Activated CD4-positive, alpha-beta T cell treated with anti-CD3 and anti-CD28 coated beads, Interleukin-2, amount 50 U/mL, for 16 hours (primary cell): ENCODE results near the gene SPTB.

Source experiments
- DNase-seq: peaks from one replicate; pipeline ENCODE4 v3.0.0-alpha.2; 2020

Gene SPTB

GRCh38 chr14:64848239-64848638 is 31.5 kb downstream of the SPTB start:
- no peak for DNase-seq

DNA sequence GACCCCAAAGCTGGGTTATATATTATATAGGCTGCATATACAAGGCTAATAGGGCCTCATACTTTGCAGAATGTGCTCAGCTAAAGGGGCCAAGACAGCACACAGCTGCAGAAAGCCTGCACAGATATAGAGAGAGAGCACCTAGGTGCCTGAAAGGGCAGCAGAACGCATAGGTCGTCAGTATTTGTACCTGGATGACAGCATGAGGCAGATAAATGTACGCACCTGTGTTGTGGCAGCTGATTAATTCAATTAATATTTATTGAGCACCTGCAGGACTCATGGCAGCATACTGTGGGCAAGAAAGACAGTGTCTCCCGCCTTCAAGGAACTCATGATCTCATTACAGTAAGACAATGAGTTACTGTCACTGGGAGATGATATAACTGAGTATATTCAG is 33.4 kb downstream of the SPTB start:
- DNase-seq, result no peak

- DNase-seq, result no peak
Measured at GRCh38 chr14:64845878-64846277, 33.8 kb downstream of the SPTB start.

- DNase-seq, result no peak
Measured at GRCh38 chr14:64844969-64845536, 34.7 kb downstream of the SPTB start.

DNA sequence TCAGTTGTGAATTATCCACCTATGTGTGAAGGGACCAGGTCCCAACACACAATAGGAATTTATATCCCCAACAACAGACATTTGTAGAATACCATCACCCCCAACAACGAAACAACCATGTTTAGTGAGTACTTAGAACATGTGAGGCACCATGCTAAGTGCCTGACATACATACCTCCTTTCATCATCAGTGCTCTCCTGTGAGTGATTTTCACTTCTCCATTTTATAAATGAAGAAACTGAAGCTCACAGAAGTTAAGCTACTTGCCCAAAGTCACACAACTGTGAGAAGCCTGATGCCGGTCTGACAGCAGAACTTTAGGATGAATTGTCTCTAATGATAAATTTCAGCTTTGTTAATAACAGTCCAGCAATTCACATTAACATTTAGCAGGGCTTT is 35.4 kb downstream of the SPTB start:
- no peak for DNase-seq

GRCh38 chr14:64843548-64843947 is 36.2 kb downstream of the SPTB start:
- no peak for DNase-seq

- no peak for DNase-seq
Measured at GRCh38 chr14:64841772-64842750, 37.6 kb downstream of the SPTB start.

DNA sequence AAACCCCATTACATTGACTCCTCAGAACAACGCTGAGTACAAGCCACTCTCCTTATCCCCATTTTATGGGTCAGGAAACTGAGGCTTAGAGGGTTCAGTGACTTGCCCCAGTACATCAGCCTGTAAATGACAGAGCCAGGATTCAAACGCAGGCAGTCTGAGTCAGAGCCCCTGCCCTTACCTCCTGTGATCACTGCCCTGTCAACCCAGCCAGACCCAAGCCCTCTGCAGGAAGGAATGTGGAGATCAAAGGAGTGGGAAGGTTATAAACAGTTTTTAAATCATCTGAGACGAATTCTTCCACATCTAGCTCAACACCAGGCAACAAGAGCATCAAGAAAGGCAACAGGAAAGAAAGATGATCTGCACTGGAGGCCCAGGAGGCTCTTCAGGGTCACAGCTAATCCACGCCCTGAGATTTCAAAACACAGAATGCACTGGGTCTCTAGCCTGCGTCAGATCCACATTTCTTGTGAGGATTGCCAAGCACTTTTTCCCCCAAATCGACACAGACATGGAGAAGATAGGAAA is 38.5 kb downstream of the SPTB start:
- no peak for DNase-seq

DNA sequence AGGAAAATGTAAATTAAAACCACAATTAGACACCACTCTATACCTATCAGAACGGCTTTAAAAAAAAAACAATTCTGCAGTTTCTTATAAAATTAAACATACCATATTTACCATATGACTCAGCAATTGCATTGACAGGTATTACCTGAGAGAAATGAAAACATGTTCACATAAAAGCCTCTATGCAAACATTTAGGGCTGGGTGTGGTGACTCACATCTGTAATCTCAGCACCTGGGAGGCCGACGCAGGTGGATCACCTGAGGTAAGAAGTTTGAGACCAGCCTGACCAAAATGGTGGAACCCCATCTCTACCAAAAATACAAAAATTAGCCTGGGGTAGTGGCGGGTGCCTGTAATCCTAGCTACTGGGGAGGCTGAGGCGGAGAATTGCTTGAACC is 41.1 kb downstream of the SPTB start:
- no peak for DNase-seq

- no peak for DNase-seq
Measured at GRCh38 chr14:64835431-64835830, 44.3 kb downstream of the SPTB start.

- no peak for DNase-seq
Measured at GRCh38 chr14:64834965-64835364, 44.7 kb downstream of the SPTB start.

DNA sequence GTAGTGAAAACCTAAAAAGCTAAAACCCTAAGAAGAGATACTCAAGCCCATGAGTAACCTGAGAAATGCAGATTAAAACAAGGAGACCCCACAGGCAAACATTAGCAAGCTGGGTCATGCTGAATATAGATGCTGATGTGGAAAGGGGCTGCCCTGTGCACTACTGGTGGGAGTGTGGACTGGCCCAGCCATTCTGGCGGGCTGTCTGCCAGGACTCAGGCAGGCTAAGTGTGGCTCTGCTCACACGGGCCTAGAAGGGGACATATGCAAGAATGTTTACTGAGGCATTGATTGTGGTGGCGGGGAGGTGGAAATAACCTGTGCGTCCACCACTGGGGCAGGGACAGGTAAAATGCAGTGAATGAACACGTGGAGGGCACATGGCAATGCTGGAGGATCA is 48.3 kb downstream of the SPTB start:
- DNase-seq, result no peak

DNA sequence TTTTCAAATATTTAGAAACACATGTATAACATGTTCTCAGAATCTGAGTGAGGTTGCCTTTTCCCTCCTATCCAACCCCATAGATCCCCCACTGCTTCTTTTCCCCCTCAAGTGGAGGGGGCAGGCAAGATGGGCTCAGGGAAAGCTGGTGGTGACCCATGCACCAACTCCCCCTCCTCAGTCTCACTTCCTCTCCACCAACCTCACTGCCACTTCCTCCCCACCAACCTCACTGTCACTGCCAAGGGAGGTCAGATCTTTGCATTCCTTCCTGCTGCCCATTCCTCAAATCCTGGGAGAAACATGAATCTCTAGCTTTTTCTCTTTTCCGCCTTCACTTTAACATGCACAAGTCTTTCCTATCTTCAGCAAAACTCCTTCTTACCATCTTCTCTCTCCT is 48.7 kb downstream of the SPTB start:
- no peak for DNase-seq

DNA sequence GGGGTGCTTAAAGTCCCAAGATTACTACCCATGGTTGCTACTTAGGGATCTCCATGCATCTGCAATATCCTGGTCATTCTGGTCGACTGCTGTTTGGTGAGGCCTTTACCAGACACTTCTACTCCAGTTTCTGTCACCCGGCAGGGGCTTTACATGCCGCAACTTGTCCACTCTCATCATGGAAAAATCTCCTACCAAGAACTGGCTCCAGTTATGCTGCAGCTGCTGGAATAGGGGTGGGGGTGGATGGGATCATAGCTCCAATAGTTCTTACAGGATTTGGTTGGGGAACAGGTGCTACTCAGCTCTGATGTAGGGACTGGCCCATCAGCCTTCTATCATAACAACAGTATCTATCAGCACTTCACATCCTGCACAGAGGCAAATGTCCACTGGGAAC is 51.6 kb downstream of the SPTB start:
- no peak for DNase-seq

DNA sequence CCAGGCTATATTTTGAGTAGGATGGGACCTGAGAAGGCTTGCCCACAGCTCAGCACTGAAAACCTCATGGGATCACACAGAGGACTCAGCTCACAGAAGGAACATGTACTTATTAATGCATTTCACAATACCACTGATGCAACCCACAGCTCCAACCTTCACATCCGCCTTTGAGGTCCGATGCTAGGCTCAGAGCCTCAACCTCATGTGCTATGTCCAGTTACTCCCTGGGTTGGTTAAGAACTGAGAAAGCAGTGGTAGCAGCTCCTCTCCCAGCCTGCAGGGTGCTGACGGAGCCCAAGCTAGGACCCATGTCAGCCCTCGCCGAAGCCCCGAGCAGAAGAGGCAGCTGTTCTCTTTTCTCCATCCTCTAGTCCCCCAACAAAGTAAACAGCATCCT is 52.9 kb downstream of the SPTB start:
- DNase-seq, result no peak

DNA sequence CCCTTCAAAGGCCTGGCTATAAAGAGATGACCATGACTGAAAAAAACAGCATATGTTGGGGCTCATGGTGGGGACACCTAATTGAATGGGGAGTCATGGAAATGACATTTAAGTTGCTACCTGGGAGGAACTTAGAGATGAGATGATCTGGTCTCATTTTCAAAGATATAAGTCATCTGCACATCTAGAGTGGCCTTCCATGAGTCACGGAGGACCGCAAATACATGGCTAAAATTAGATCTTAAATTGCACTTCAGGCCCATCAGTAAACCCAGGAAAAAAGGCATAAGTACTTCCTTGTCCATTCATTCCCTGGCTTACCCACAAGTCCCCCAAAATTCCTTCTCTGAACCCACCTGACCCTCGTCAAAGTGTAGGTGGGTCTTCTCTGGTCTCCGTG is 53.4 kb downstream of the SPTB start:
- DNase-seq, result no peak

DNA sequence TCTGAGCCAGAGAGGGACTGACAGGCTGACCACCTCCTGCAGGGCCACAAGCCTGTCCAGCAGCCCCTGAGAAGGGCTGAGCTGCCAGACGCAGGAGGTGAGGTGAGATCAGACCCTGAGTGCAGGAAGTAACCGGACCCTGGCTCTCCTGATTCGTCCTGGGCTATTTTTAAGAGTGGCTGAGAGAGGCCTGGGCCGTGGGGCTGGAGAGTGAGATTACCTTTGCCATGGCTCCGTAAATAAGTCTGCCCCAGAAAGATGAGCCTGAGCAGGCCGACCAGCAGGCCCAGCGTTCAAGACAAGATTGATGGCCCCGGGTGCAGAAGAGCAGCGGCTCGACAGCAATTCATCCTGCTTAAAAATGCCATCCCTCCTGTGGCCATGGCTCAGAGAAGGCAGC is 54.2 kb downstream of the SPTB start:
- DNase-seq, result no peak

DNA sequence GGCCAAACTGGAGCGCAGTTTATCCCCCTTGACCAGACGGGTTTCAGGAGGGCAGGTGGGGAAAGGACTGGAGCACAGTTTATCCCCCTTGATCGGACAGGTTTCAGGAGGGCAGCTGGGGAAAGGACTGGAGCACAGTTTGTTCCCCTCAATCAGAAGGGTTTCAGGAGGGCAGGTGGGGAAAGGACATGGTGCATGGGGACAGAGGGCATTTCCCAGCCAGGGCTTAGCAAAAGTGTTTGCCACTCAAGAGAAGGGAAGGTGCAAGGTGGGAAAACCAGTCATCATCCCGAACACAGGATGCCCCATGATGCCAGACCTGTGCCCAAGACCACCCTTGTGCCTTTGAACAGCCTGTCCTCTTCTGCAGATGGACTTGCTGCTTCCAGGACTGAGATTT is 54.7 kb downstream of the SPTB start:
- no peak for DNase-seq

- no peak for DNase-seq
Measured at GRCh38 chr14:64824471-64824870, 55.2 kb downstream of the SPTB start.

- peak; percentile 49 for DNase-seq
Measured at GRCh38 chr14:64823305-64823861, 56.3 kb downstream of the SPTB start.

GRCh38 chr14:64821651-64822050 is 58.1 kb downstream of the SPTB start:
- DNase-seq, result no peak

GRCh38 chr14:64818151-64818550 is 61.6 kb downstream of the SPTB start:
- no peak for DNase-seq

DNA sequence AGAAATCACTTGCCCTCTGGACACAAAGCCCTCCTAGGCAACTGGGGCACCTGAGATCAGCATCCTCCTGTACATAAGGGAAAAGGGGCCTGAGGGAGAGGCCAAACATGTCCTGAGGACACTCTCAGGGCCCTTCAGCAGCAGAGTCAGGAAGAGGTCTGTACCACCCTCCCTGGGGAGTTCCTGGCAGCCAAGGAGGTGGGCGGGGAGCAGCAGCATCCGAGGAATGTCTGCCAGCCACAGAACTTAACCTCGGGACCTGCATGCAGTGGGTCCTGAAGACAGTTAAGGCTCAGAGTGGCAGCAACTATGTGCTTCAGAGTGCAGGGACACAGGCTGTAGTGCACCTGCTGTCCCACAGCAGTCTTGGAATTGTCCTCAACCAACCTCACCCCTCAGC is 62.1 kb downstream of the SPTB start:
- no peak for DNase-seq

DNA sequence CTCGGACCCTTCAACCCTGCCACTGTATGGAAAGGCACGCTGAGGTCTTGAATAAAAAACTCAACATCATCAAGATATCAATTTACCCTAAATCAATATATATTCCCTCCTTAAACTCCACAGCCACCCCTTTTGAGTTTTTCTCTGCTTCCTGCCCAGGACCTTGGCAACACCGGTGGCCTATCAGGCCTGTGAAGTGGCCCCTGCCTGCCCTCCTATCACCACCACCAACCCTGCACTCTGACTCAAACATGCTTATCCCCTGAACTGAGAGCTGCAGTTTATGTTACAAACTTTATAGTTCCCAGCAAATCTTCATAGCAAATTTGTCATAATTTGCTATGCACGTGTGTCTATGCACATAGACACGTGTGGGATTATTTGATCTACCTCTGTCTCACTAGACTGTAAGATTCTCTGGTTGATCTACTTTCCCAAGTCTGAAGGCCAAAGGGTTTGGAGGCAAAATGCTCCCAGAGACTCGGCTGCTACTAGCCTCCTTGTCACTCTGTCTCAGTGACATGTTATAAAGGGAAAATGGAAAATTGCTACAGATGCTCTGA is 63.4 kb downstream of the SPTB start:
- no peak for DNase-seq
